ENCODE data around the gene PRAC2. TPM values are rescaled to one million over a fixed set of nuclear protein-coding genes. Genes with fewer than 3 reads are reported as not detected.

Gene PRAC2
- total RNA-seq = not detected

DNA sequence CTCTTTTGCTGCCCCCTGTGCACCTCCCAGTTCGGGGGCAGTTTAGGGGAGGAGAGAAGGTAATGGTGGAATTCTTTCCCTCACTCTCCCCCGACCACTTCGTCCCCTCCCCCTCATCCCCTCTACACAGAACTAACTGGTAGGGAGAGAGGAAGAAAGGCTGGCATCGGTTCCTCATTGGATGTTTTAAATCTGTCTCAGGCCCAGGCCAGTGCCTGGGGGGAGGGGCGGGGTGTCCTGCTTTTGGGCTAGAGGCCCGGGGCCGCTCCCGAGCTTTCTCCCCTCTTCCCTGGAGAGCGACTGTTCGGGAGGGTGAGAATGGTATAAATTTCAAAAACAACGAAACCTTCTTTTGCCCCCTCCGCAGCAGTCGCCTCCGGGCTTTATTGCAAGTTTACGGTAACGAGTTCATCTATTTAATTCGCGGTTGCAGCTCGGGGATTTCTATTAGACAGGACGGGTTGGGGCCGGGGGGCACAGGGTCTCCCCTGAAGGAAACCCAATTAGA lies at the start of gene PRAC2:
Gene PRAC2 (plus strand): TSS at position 271 of the 508 bp plus-strand sequence. CDS start 1,226 bp downstream, outside the sequence.
- no peak within 1 kb of the TSS for H3K27ac ChIP-seq
- H3K36me3 ChIP-seq = no peaks in the 10 kb centered on the region
- peak within 1 kb of the TSS in 1 of 2 donors; percentile 9 for H3K4me3 ChIP-seq
- TF ChIP-seq, protein P1, sequence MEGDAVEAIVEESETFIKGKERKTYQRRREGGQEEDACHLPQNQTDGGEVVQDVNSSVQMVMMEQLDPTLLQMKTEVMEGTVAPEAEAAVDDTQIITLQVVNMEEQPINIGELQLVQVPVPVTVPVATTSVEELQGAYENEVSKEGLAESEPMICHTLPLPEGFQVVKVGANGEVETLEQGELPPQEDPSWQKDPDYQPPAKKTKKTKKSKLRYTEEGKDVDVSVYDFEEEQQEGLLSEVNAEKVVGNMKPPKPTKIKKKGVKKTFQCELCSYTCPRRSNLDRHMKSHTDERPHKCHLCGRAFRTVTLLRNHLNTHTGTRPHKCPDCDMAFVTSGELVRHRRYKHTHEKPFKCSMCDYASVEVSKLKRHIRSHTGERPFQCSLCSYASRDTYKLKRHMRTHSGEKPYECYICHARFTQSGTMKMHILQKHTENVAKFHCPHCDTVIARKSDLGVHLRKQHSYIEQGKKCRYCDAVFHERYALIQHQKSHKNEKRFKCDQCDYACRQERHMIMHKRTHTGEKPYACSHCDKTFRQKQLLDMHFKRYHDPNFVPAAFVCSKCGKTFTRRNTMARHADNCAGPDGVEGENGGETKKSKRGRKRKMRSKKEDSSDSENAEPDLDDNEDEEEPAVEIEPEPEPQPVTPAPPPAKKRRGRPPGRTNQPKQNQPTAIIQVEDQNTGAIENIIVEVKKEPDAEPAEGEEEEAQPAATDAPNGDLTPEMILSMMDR (IDR thresholded peaks at IDR 0.05) = no peak
- intact Hi-C loops (cut with DNase I) = loop anchor here (2.0 kb wide), 1 partner anchor 68 kb away; no protein-coding TSS in a partner anchor
- H3K27me3 ChIP-seq = peaks cover 61% of the 10 kb centered on the region
- H3K9me3 ChIP-seq = no peaks in the 10 kb centered on the region
- H3K4me1 ChIP-seq = peaks cover 0 to 7% of the 10 kb centered on the region in 2 donors
- DNase-seq (ENCODE audit: low spot score in 2 of 2) = no peak

GRCh38 chr17:48676963-48677558 lies 45.9 kb upstream of the PRAC2 start:
- H3K9me3 ChIP-seq = no peaks in the 10 kb centered on the region
- intact Hi-C loops (cut with DNase I) = no loop called here
- no peaks in the 10 kb centered on the region for H3K4me1 ChIP-seq
- H3K4me3 ChIP-seq = no peak overlapping the region
- TF ChIP-seq, protein P1 (IDR thresholded peaks at IDR 0.05) = no peak
- H3K27ac ChIP-seq = no peak overlapping the region
- H3K27me3 ChIP-seq = peaks cover 6% of the 10 kb centered on the region
- no peak for DNase-seq (ENCODE audit: low spot score in 2 of 2)
- no peaks in the 10 kb centered on the region for H3K36me3 ChIP-seq

DNA sequence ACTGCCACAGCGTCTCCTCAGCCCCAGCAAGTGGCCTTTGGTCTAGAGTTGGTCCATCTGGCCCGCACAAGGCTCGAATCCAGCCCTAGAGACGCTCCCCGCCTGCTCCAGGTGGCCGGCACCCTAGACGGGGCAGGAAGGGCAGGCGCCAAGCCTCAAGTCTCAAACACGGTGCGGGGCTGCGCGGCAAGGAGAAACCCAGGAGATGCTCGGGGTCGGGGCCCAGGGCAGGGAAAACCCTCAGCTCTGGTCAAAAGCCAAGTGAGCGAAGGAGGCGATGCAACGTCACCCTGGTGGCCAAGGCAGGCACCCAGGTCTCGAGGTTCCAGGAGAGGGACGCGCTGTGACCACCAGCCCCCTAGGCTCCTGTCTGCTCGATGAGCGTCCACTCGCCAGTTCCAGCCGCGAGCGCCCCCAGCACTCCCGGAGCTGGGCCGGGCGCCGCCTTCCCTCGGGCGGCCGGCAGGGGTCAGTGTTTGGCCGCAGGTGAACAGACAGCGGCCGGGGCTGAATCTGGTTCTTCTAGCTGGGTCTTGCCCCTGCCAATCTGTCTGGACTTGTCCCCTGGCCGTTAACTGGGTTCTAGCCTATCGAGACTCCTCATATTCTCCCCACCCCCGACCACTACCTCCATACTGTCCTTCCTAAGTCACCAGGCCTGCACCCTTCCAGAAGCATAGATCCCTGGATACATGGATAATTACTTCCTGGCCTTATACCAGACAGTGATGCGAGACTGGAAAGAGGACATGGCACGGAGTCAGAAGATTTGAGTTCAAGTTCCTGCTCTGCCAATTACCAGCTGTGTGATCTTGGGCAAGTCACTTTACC lies 44.6 kb upstream of the PRAC2 start:
- Histone ChIP-seq H3K27me3 (peaks cover 6% of the 10 kb centered on the region), H3K4me3 (no peak overlapping the region), H3K9me3 (no peaks in the 10 kb centered on the region), H3K36me3 (no peaks in the 10 kb centered on the region), H3K4me1 (no peaks in the 10 kb centered on the region), H3K27ac (no peak overlapping the region)
- peak in 1 of 2 donors; percentile 74 for DNase-seq (ENCODE audit: low spot score in 2 of 2)
- intact Hi-C loops (cut with DNase I) = no loop called here
- TF ChIP-seq, protein P1 (IDR thresholded peaks at IDR 0.05) = peak; percentile 71 to 88 (median 88)

GRCh38 chr17:48679385-48680096 lies 43.4 kb upstream of the PRAC2 start:
- intact Hi-C loops (cut with DNase I) = no loop called here
- DNase-seq (ENCODE audit: low spot score in 2 of 2) = no peak
- Histone ChIP-seq H3K36me3 (no peaks in the 10 kb centered on the region), H3K4me1 (no peaks in the 10 kb centered on the region), H3K9me3 (no peaks in the 10 kb centered on the region), H3K27ac (no peak overlapping the region), H3K27me3 (peaks cover 6% of the 10 kb centered on the region), H3K4me3 (no peak overlapping the region)
- TF ChIP-seq, protein P1 (IDR thresholded peaks at IDR 0.05) = no peak

DNA sequence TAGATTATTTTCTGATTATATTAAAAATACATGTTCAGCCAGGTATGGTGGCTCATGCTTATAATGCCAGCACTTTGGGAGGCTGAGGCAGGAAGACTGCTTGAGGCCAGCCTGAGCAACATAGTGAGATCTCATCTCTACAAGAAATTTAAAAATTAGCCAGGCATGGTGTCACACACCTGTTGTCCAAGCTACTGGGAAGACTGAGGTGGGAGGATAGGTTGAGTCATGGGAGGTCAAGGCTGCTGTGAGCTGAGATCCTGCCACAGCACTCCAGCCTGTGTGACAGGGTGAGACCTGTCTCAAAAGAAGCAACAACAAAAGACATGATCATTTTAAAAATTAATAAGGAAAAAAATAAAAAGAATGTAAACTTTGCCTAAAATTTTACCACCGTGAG lies 41.4 kb upstream of the PRAC2 start:
- TF ChIP-seq, protein P1 (IDR thresholded peaks at IDR 0.05) = no peak
- no peak for DNase-seq (ENCODE audit: low spot score in 2 of 2)
- H3K27me3 ChIP-seq = peaks cover 6% of the 10 kb centered on the region
- no peaks in the 10 kb centered on the region for H3K36me3 ChIP-seq
- H3K4me3 ChIP-seq = no peak overlapping the region
- intact Hi-C loops (cut with DNase I) = no loop called here
- no peaks in the 10 kb centered on the region for H3K4me1 ChIP-seq
- no peaks in the 10 kb centered on the region for H3K9me3 ChIP-seq
- H3K27ac ChIP-seq = no peak overlapping the region
